ACC112 (cell line): ENCODE data around the gene CLEC18A.
"Not testable (repeated sequence)": the region's sequence is repeated elsewhere in the genome, so short reads cannot be mapped to it uniquely, and the experiment has no call there.

Experiments
- H2AFZ ChIP-seq: fragments of 200-600 bp; sonication (generic); one replicate; pipeline ENCODE4 v1.6.0; 2017; ENCODE audit warnings: antibody characterized with exemption, low read length; ENCODE audit not compliant: unreplicated experiment
- H3K27ac ChIP-seq: fragments of 200-600 bp; sonication (generic); 2 replicates; pipeline ENCODE4 v1.5.1; 2014; ENCODE audit warnings: low read depth, mild to moderate bottlenecking, antibody characterized with exemption, low read length, moderate library complexity
- H3K27me3 ChIP-seq: fragments of 200-600 bp; sonication (generic); 2 replicates; pipeline ENCODE4 v1.6.1; 2014; ENCODE audit warnings: mild to moderate bottlenecking, antibody characterized with exemption, low read length, moderate library complexity, mixed read lengths; ENCODE audit not compliant: insufficient read depth
- H3K36me3 ChIP-seq: fragments of 200-600 bp; sonication (generic); 2 replicates; pipeline ENCODE4 v1.6.1; 2016; ENCODE audit warnings: mild to moderate bottlenecking, antibody characterized with exemption, low read length, moderate library complexity, mixed read lengths; ENCODE audit not compliant: insufficient read depth
- H3K4me1 ChIP-seq: fragments of 200-600 bp; sonication (generic); one replicate; pipeline ENCODE4 v1.6.1; 2016; ENCODE audit warnings: low read length, mixed read lengths; ENCODE audit not compliant: insufficient read depth, unreplicated experiment, control insufficient read depth
- H3K4me3 ChIP-seq: fragments of 200-600 bp; sonication (generic); 2 replicates; pipeline ENCODE4 v1.5.1; 2014; ENCODE audit warnings: mild to moderate bottlenecking, low read depth, low read length
- H3K79me2 ChIP-seq: fragments of 200-600 bp; sonication (generic); one replicate; pipeline ENCODE4 v1.6.0; 2016; ENCODE audit warnings: low read length; ENCODE audit not compliant: control insufficient read depth, unreplicated experiment, insufficient read depth

The CLEC18A gene

GRCh38 chr16:69937465-69937951 lies 13.6 kb upstream of the CLEC18A start:
- Histone ChIP-seq H3K4me3 (no peak overlapping the region), H3K4me1 (no peaks in the 10 kb centered on the region), H3K27ac (no peak overlapping the region), H3K36me3 (no peaks in the 10 kb centered on the region), H3K27me3 (no peaks in the 10 kb centered on the region), H2AFZ (no peak overlapping the region), H3K79me2 (no peaks in the 10 kb centered on the region)

- Histone ChIP-seq H2AFZ (no peak overlapping the region), H3K79me2 (no peaks in the 10 kb centered on the region), H3K27me3 (no peaks in the 10 kb centered on the region), H3K27ac (no peak overlapping the region), H3K4me3 (no peak overlapping the region), H3K36me3 (no peaks in the 10 kb centered on the region), H3K4me1 (no peaks in the 10 kb centered on the region)
Measured at GRCh38 chr16:69938981-69939820, 11.9 kb upstream of the CLEC18A start.

- Histone ChIP-seq H3K4me3 (no peak overlapping the region), H3K36me3 (no peaks in the 10 kb centered on the region), H3K79me2 (no peaks in the 10 kb centered on the region), H3K4me1 (no peaks in the 10 kb centered on the region), H2AFZ (no peak overlapping the region), H3K27me3 (no peaks in the 10 kb centered on the region), H3K27ac (no peak overlapping the region)
Measured at GRCh38 chr16:69939821-69940585, 11.1 kb upstream of the CLEC18A start.

GRCh38 chr16:69940676-69941075 lies 10.5 kb upstream of the CLEC18A start:
- Histone ChIP-seq H3K36me3 (no peaks in the 10 kb centered on the region), H2AFZ (no peak overlapping the region), H3K4me3 (no peak overlapping the region), H3K27me3 (no peaks in the 10 kb centered on the region), H3K79me2 (no peaks in the 10 kb centered on the region), H3K4me1 (no peaks in the 10 kb centered on the region), H3K27ac (no peak overlapping the region)

GRCh38 chr16:69941251-69942098 lies 9.7 kb upstream of the CLEC18A start:
- Histone ChIP-seq H3K27me3 (no peaks in the 10 kb centered on the region), H3K79me2 (no peaks in the 10 kb centered on the region), H3K4me1 (no peaks in the 10 kb centered on the region), H3K4me3 (no peak overlapping the region), H3K36me3 (no peaks in the 10 kb centered on the region), H2AFZ (no peak overlapping the region), H3K27ac (no peak overlapping the region)

- no peaks in the 10 kb centered on the region for H3K36me3 ChIP-seq
- H3K79me2 ChIP-seq: no peaks in the 10 kb centered on the region
- H3K4me1 ChIP-seq: no peaks in the 10 kb centered on the region
- no peak overlapping the region for H3K27ac ChIP-seq
- H3K27me3 ChIP-seq: no peaks in the 10 kb centered on the region
- no peak overlapping the region for H3K4me3 ChIP-seq
- no peak overlapping the region for H2AFZ ChIP-seq
Measured at GRCh38 chr16:69942099-69942491, 9.0 kb upstream of the CLEC18A start.

- no peaks in the 10 kb centered on the region for H3K79me2 ChIP-seq
- no peak overlapping the region for H2AFZ ChIP-seq
- H3K4me1 ChIP-seq: no peaks in the 10 kb centered on the region
- H3K4me3 ChIP-seq: no peak overlapping the region
- no peak overlapping the region for H3K27ac ChIP-seq
- no peaks in the 10 kb centered on the region for H3K36me3 ChIP-seq
- no peaks in the 10 kb centered on the region for H3K27me3 ChIP-seq
Measured at GRCh38 chr16:69942627-69943170, 8.4 kb upstream of the CLEC18A start.

GRCh38 chr16:69943241-69944036 lies 7.7 kb upstream of the CLEC18A start:
- H2AFZ ChIP-seq, H3K4me1 ChIP-seq, H3K27me3 ChIP-seq, H3K79me2 ChIP-seq, H3K36me3 ChIP-seq, H3K27ac ChIP-seq, H3K4me3 ChIP-seq: not testable (repeated sequence)

- H2AFZ ChIP-seq, H3K79me2 ChIP-seq, H3K27ac ChIP-seq, H3K36me3 ChIP-seq, H3K4me1 ChIP-seq, H3K4me3 ChIP-seq, H3K27me3 ChIP-seq: not testable (repeated sequence)
Measured at GRCh38 chr16:69950411-69950810, 723 bp upstream of the CLEC18A start.

GRCh38 chr16:69951672-69952031 lies 518 bp downstream of the CLEC18A start:
- not testable (repeated sequence) for H3K36me3 ChIP-seq, H3K4me1 ChIP-seq, H3K79me2 ChIP-seq

More at GRCh38 chr16:69951672-69952031, 518 bp downstream of the CLEC18A start:
- not testable (repeated sequence) for H3K4me3 ChIP-seq, H3K27me3 ChIP-seq, H3K27ac ChIP-seq, H2AFZ ChIP-seq
